Neural cell (in vitro differentiated cells): ENCODE measurements around the gene C19orf44.

Source experiments
- CTCF ChIP-seq: fragments of 450-650 bp; IDR thresholded peaks from 2 replicates; pipeline ENCODE4 v1.5.1; 2014; ENCODE audit warnings: antibody characterized with exemption, mild to moderate bottlenecking, moderate library complexity; ENCODE audit not compliant: poor library complexity, severe bottlenecking
- EP300 ChIP-seq: fragments of 450-650 bp; conservative IDR thresholded peaks from 2 replicates; pipeline ENCODE4 v1.6.1; 2014; ENCODE audit warnings: antibody characterized with exemption, mild to moderate bottlenecking, moderate library complexity; ENCODE audit not compliant: poor library complexity, severe bottlenecking
- EZH2 ChIP-seq: fragments of 200-600, 300-800 bp; shearing (Covaris generic), sonication (generic); IDR thresholded peaks from 2 replicates; pipeline ENCODE4 v1.6.1; 2014; ENCODE audit warnings: antibody characterized with exemption, low read length, borderline replicate concordance, mild to moderate bottlenecking; ENCODE audit not compliant: insufficient read depth, poor library complexity, severe bottlenecking

GRCh38 chr19:16559780-16560276, 63.6 kb downstream of the C19orf44 start:
- TF ChIP-seq CTCF (no peak), EZH2 (no peak), EP300 (no peak)
